NCI-H524 treated with DMSO at 0.1 percent for 48 hours (cell line): ENCODE data around the gene NTF4.
"Not testable (repeated sequence)": the region's sequence is repeated elsewhere in the genome, so short reads cannot be mapped to it uniquely, and the experiment has no call there.

Experiments used
- DNase-seq: peaks from one replicate; lab custom pipeline; 2025; lab: John Stamatoyannopoulos, UW

The NTF4 gene

DNA sequence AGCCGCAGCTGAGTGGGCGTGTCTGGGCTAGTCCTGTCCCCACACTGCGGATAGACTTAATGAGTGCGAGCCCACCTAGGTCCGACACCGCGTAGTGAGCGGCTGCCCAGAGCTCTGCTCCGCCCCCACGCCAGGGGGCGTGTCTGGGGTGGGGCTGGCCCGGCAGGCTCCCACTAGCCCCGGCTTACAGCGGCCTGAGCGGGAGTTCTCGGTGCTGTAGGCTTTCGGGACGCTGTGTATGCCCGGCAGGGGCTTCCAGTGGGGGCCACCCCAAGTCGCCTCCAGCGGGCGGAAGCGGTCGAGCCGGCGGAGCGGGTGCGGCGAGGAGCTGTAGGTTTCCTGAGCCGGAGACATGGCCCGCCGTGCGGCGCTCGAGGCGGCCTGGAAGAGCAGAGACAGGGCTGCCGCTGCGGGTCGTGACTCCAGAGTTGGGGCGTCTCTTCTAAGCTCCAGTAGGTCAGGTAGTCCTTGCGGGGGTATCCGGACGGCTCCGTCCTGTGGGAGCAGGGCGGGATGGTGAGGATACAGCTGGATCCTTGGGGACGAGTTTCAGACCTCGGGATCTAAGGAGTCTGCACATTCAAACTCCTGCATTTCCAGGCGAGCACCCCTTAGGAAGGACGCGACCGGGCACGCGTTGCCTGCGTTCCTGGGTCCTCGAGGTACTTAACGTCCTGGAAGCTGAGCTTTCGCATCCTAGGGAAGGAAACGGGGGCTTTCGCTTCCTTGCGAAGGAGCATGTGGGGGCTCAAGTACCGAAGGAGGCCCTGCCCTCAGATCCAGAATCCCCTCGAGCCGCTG lies 8.3 kb downstream of the NTF4 start:
- DNase-seq, result no peak

DNA sequence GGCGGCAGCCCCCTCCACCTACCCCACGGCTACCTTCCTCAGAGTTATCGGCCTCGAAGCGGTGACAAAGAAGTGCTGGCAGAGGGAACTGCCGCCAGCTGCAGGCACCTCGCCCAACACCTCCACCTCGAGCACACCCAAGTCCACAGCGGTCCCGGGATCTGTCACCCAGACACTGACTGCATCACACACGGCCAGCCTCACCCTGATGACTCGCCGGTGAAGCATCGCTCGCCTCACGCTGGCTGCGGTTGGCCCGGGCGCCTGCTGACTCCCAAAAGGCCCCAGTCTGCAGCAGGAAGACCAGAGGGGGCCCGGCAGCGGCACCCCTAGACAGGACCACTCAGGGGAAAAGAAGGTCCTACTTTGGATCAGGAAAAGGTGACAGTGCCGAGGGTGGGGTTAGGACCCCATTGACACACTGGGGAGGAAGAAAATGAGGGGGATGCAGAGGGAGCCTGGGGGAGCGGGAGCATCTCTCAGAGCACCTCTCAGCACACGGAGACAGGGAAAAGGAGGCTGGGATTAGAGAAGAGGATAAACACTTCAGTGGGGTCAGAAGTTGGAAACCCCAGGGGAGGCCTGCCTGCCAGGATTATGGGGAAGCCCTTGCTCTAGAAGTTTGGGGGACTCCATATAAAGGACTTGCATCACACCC lies 14.1 kb downstream of the NTF4 start:
- not testable (repeated sequence) for DNase-seq

DNA sequence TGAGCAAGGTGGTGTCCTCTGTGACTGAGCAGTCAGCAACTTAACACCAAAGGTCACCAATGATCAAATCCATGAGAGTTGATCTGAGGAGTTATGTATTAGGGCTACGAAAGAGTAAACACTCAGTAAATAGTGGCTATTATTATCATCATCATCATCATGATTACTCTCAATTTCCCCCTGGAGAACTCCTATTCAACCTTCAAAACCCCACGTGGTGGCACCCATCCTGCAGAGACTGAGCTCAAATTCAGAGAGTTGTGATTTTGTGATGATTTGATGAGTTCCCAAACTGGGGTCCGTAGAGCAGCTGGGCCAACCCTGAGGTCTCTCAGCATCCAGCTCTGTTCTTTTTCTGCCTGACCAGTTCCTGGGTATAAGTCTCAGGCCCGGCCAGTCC lies 14.8 kb downstream of the NTF4 start:
- DNase-seq, result not testable (repeated sequence)

DNA sequence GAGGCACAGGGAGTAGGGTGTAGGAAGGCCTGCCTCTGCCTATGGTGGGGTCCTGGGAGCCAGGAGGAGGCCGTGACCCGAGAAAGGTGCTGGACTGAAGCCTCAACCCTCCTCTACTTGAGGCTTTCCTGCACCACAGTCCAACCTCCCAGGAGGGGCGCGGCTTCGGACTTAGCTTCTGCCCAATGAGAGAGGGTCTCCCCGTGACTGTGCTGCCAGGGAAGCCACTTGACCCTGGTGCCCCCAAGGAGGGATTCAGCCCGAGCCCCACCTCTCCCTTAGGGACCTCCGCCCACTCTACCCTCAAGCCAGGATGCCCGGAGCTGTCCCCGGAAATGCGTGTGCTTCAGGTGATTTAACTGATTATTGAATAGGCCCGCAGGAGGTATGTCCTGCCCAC lies 15.6 kb downstream of the NTF4 start, which contains the start of gene CGB8:
Gene CGB8 (minus strand): TSS at position 101 of the 400 bp plus-strand sequence. CDS start 372 bp downstream, outside the sequence.
- DNase-seq, result not testable (repeated sequence)

DNA sequence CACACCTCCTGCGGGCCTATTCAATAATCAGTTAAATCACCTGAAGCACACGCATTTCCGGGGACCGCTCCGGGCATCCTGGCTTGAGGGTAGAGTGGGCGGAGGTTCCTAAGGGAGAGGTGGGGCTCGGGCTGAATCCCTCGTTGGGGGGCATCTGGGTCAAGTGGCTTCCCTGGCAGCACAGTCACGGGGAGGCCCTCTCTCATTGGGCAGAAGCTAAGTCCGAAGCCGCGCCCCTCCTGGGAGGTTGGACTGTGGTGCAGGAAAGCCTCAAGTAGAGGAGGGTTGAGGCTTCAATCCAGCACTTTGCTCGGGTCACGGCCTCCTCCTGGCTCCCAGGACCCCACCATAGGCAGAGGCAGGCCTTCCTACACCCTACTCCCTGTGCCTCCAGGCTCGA lies 21.1 kb downstream of the NTF4 start, which contains the start of gene CGB5:
Gene CGB5 (plus strand): TSS at position 301 of the 400 bp plus-strand sequence. CDS start 362 bp downstream, outside the sequence.
- DNase-seq, result not testable (repeated sequence)

DNA sequence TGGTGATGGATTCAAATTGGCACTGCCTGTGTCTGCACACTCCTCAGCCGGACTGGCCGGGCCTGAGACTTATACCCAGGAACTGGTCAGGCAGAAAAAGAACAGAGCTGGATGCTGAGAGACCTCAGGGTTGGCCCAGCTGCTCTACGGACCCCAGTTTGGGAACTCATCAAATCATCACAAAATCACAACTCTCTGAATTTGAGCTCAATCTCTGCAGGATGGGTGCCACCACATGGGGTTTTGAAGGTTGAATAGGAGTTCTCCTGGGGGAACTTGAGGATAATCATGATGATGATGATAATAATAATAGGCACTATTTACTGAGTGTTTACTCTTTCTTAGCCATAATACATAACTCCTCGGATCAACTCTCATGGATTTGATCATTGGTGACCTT lies 22.0 kb downstream of the NTF4 start:
- DNase-seq, result not testable (repeated sequence)

DNA sequence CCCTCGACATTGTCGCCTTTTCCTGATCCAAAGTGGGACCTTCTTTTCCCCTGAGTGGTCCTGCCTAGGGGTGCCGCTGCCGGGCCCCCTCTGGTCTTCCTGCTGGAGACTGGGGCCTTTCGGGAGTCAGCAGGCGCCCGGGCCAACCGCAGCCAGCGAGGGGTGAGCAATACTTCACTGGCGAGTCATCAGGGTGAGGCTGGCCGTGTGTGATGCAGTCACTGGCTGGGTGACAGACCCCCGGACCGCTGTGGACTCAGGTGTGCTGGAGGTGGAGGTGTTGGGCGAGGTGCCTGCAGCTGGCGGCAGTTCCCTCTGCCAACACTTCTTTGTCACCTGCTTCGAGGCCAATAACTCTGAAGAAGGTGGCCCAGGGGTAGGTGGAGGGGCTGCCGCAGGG lies 22.4 kb downstream of the NTF4 start:
- DNase-seq, result no peak

DNA sequence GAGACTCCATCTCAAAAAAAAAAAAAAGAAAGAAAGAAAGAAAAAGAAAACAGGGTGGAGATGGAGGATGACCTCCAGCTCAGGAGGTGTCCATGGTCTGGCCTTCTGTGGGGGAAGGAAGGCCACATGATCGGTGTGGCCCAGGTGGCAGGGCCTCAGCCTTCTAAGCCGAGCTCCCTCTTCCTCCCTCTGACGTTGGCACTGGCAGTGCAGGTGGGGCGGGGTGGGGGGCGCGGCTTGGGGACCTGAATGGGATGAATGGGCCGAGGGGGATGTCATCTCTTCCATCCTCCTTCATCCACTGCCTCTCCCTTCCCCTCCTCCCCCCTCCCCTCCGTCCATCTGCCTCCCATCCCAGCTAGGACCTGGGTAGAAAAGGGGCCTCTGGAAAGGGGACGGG lies 24.9 kb downstream of the NTF4 start:
- DNase-seq, result not testable (repeated sequence)

DNA sequence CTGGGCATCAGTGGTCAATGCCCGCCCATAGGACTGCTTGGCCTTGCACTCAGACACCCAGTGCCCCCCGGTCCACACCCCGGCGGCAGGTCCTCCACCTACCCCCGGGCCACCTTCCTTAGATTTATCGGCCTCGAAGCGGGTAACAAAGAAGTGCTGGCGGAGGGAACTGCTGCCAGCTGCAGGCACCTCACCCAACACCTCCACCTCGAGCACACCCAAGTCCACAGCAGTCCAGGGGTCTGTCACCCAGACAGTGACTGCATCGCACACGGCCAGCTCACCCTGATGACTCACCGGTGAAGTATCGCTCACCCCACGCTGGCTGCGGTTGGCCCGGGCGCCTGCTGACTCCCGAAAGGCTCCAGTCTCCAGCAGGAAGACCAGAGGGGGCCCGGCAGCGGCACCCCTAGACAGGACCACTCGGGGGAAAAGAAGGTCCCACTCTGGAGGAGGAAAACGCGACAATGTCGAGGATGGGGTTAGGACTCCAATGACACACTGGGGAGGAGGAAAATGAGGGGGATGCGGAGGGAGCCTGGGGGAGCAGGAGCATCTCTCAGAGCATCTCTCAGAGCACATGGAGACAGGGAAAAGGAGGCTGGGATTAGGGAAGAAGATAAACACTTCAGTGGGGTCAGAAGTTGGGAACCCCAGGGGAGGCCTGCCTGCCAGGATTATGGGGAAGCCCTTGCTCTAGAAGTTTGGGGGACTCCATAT lies 25.9 kb downstream of the NTF4 start:
- not testable (repeated sequence) for DNase-seq

DNA sequence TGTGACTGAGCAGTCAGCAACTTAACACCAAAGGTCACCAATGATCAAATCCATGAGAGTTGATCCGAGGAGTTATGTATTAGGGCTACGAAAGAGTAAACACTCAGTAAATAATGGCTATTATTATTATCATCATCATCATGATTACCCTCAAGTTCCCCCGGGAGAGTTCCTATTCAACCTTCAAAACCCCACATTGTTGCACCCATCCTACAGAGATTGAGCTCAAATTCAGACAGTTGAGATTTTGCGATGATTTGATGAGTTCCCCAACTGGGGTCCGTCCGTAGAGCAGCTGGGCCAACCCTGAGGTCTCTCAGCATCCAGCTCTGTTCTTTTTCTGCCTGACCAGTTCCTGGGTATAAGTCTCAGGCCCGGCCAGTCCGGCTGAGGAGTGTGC lies 26.5 kb downstream of the NTF4 start:
- not testable (repeated sequence) for DNase-seq

DNA sequence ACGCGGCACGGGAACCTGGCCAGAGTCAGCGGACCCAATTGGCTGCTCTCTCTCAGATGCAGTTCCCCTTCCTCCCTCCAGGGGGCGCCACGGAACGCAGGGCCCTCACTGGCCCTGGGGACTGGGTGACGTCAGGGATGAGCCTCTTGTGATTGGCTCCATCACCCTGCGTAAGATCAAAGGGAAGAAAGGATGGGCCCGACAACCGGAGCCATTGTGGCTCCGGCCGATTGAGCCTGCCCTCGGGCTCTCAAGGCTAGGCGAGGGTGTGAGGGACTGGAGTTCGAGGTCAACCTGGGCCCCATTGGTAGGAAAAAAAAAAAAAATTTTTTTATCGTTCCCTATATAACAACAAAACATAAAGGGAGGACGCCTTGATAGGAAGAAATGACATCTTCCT lies 27.8 kb downstream of the NTF4 start, which contains the start of gene CGB1:
Gene CGB1 (minus strand): TSS at position 81 of the 400 bp plus-strand sequence. CDS start 184 bp downstream, outside the sequence.
- DNase-seq, result not testable (repeated sequence)

DNA sequence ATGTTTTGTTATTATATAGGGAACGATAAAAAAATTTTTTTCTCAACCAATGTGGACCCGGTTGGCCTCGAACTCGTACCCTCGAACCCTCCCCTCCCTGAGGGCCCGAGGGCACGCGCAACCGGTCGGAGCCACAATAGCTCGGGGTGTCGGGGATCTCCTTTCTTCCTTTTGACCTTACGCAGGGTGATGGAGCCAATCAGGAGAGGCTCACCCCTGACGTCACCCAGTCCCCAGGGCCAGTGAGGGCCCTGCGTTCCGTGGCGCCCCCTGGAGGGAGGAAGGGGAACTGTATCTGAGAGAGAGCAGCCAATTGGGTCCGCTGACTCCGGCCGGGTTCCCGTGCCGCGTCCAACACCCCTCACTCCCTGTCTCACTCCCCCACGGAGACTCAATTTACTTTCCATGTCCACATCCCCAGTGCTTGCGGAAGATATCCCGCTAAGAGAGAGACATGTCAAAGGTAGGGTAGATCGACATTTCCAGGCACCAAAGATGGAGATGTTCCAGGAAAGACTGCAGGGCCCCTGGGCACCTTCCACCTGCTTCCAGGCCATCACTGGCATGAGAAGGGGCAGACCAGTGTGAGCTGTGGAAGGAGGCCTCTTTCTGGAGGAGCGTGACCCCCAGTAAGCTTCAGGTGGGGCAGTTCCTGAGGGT lies 32.8 kb downstream of the NTF4 start, which contains the start of gene CGB2:
Gene CGB2 (plus strand): TSS at position 249 of the 660 bp plus-strand sequence. CDS start 206 bp downstream, at position 455.
- not testable (repeated sequence) for DNase-seq

DNA sequence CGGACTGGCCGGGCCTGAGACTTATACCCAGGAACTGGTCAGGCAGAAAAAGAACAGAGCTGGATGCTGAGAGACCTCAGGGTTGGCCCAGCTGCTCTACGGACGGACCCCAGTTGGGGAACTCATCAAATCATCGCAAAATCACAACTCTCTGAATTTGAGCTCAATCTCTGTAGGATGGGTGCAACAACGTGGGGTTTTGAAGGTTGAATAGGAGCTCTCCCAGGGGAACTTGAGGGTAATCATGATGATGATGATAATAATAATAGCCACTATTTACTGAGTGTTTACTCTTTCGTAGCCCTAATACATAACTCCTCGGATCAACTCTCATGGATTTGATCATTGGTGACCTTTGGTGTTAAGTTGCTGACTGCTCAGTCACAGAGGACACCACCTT lies 34.3 kb downstream of the NTF4 start:
- not testable (repeated sequence) for DNase-seq

DNA sequence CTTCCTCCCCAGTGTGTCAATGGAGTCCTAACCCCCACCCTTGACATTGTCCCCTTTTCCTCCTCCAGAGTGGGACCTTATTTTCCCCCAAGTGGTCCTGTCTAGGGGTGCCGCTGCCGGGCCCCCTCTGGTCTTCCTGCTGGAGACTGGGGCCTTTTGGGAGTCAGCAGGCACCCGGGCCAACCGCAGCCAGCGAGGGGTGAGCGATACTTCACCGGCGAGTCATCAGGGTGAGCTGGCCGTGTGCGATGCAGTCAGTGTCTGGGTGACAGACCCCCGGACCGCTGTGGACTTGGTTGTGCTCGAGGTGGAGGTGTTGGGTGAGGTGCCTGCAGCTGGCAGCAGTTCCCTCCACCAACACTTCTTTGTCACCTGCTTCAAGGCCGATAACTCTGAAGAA lies 34.9 kb downstream of the NTF4 start:
- not testable (repeated sequence) for DNase-seq

DNA sequence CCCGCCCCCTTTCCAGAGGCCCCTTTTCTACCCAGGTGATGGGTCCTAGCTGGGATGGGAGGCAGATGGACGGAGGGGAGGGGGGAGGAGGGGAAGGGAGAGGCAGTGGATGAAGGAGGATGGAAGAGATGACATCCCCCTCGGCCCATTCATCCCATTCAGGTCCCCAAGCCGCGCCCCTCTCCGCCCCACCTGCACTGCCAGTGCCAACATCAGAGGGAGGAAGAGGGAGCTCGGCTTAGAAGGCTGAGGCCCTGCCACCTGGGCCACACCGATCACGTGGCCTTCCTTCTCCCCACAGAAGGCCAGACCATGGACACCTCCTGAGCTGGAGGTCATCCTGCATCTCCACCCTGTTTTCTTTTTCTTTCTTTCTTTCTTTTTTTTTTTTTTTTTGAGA lies 35.9 kb downstream of the NTF4 start:
- not testable (repeated sequence) for DNase-seq

DNA sequence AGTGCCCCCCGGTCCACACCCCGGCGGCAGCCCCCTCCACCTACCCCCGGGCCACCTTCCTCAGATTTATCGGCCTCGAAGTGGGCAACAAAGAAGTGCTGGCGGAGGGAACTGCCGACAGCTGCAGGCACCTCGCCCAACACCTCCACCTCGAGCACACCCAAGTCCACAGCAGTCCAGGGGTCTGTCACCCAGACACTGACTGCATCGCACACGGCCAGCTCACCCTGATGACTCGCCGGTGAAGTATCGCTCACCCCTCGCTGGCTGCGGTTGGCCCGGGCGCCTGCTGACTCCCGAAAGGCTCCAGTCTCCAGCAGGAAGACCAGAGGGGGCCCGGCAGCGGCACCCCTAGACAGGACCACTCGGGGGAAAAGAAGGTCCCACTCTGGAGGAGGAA lies 39.0 kb downstream of the NTF4 start:
- not testable (repeated sequence) for DNase-seq

DNA sequence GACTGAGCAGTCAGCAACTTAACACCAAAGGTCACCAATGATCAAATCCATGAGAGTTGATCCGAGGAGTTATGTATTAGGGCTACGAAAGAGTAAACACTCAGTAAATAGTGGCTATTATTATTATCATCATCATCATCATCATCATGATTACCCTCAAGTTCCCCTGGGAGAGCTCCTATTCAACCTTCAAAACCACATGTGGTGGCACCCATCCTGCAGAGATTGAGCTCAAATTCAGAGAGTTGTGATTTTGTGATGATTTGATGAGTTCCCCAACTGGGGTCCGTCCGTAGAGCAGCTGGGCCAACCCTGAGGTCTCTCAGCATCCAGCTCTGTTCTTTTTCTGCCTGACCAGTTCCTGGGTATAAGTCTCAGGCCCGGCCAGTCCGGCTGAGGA lies 39.5 kb downstream of the NTF4 start:
- DNase-seq, result not testable (repeated sequence)

DNA sequence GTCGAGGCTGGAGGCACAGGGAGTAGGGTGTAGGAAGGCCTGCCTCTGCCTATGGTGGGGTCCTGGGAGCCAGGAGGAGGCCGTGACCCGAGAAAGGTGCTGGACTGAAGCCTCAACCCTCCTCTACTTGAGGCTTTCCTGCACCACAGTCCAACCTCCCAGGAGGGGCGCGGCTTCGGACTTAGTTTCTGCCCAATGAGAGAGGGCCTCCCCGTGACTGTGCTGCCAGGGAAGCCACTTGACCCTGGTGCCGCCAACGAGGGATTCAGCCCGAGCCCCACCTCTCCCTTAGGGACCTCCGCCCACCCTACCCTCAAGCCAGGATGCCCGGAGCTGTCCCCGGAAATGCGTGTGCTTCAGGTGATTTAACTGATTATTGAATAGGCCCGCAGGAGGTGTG lies 40.4 kb downstream of the NTF4 start, which contains the start of gene CGB3:
Gene CGB3 (minus strand): TSS at position 101 of the 400 bp plus-strand sequence. CDS start 362 bp downstream, outside the sequence.
- not testable (repeated sequence) for DNase-seq

DNA sequence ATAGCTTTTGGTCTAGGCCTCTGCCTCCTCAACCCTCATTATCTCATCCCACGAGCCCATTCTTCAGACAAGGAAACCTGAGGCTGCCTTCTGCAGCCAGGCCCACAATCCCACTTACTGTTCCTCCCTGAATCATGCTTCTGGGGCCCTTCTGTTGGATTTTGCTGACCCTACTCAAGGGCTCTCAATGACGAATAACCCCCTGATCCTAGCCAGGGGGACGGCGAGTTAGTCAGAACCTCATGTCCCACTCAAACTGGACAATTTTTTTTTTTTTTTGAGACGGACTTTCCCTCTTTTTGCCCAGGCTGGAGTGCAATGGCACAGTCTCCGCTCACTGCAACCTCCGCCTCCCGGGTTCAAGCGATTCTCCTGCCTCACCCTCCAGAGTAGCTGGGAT lies 42.5 kb downstream of the NTF4 start:
- no peak for DNase-seq

DNA sequence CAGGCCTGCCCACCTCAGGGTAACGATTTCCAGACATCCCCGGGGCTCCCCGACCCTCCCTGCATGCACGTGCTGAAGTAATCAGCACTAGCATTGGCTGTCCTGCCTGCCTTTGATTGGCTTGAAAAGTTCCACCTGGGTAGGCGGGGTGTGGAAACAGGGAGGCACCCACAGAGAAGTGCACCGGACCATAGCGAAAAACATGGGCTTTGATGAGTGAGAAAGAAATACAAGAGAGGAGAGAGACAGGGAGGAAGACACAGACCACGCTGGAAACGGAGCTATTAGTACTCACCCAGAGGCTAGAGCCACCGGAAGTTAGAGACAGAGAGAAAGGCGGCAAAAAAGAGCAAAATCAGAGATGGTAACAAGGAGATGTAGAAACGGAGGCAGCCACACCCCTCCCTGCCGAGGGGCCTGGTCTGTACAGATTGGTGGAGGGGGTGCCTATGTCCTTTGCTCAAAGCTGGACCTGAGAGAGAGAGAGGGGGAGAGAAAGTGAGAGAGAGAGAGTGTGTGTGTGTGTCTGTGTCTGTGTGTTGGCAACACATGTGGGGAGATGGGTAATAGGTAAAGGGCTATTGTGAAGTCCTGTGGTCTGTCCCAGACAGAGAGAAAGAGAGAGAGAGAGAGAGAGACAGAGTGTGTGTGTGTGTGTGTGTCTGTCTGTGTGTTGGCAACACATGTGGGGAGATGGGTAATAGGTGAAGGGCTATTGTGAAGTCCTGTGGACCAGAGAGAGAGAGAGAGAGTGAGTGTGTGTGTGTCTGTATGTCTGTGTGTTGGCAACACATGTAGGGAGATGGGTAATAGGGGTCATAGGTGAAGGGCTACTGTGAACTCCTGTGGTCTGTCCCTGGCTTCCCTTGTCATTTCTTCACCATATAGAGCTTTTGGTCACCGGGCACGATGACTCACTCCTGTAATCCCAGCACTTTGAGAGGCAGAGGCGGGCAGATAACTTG lies 43.4 kb downstream of the NTF4 start:
- DNase-seq, result no peak
